Neural cell (in vitro differentiated cells): ENCODE measurements around the gene GCFC2. TPM values are rescaled to one million over a fixed set of nuclear protein-coding genes. Genes with fewer than 3 reads are reported as not detected.
"Not testable (repeated sequence)": the region's sequence is repeated elsewhere in the genome, so short reads cannot be mapped to it uniquely, and the experiment has no call there.

Experiments used
- H2AFZ ChIP-seq: fragments of 200-600, 300-800 bp; sonication (generic), shearing (Covaris generic); 2 replicates; pipeline ENCODE4 v1.6.0; 2014; ENCODE audit warnings: low read depth, mild to moderate bottlenecking, antibody characterized with exemption, low read length, moderate library complexity
- H3F3A ChIP-seq: fragments of 200-600 bp; shearing (Covaris generic); 2 replicates; pipeline ENCODE4 v1.6.1; 2016; ENCODE audit warnings: mild to moderate bottlenecking, moderate library complexity, mixed read lengths, antibody characterized with exemption, low read length; ENCODE audit not compliant: insufficient read depth, poor library complexity, severe bottlenecking
- H3K27ac ChIP-seq: fragments of 200-600, 300-800 bp; sonication (generic), shearing (Covaris generic); 2 replicates; pipeline ENCODE4 v1.5.1; 2014; ENCODE audit warnings: mild to moderate bottlenecking, low read length, moderate library complexity
- H3K27me3 ChIP-seq: fragments of 300-800, 200-600 bp; sonication (generic), shearing (Covaris generic); 2 replicates; pipeline ENCODE4 v1.6.0; 2014; ENCODE audit warnings: mild to moderate bottlenecking, low read depth, low read length, moderate library complexity; ENCODE audit not compliant: insufficient read depth
- H3K36me3 ChIP-seq: fragments of 300-800, 200-600 bp; sonication (generic), shearing (Covaris generic); 2 replicates; pipeline ENCODE4 v1.5.1; 2014; ENCODE audit warnings: mild to moderate bottlenecking, antibody characterized with exemption, low read length, moderate library complexity; ENCODE audit not compliant: insufficient read depth
- H3K4me2 ChIP-seq: fragments of 300-800, 200-600 bp; sonication (generic), shearing (Covaris generic); 2 replicates; pipeline ENCODE4 v1.6.0; 2014; ENCODE audit warnings: mild to moderate bottlenecking, low read length
- H3K4me3 ChIP-seq: fragments of 300-800, 200-600 bp; sonication (generic), shearing (Covaris generic); 2 replicates; pipeline ENCODE4 v1.5.1; 2014; ENCODE audit warnings: mild to moderate bottlenecking, low read length, moderate library complexity
- H3K79me2 ChIP-seq: fragments of 200-600 bp; shearing (Covaris generic); replicated peaks from 2 replicates; pipeline ENCODE4 v1.6.0; 2014; ENCODE audit warnings: mild to moderate bottlenecking, low read length, moderate library complexity; ENCODE audit not compliant: insufficient read depth
- H3K9ac ChIP-seq: fragments of 300-800, 200-600 bp; sonication (generic), shearing (Covaris generic); 2 replicates; pipeline ENCODE4 v1.6.1; 2016; ENCODE audit warnings: mild to moderate bottlenecking, low read length, mixed read lengths
- H3K9me2 ChIP-seq: fragments of 200-600 bp; shearing (Covaris generic); 2 replicates; pipeline ENCODE4 v1.6.1; 2016; ENCODE audit warnings: mild to moderate bottlenecking, low read length, mixed read lengths; ENCODE audit not compliant: insufficient read depth
- H3K9me3 ChIP-seq: fragments of 200-600, 300-800 bp; sonication (generic), shearing (Covaris generic); 2 replicates; pipeline ENCODE4 v1.6.1; 2016; ENCODE audit warnings: mild to moderate bottlenecking, mixed run types, low read length, moderate library complexity, mixed read lengths
- H4K20me1 ChIP-seq: fragments of 200-600 bp; shearing (Covaris generic); 2 replicates; pipeline ENCODE4 v1.6.1; 2016; ENCODE audit warnings: mild to moderate bottlenecking, mixed run types; ENCODE audit not compliant: insufficient read depth
- EP300 ChIP-seq: fragments of 450-650 bp; conservative IDR thresholded peaks from 2 replicates; pipeline ENCODE4 v1.6.1; 2014; ENCODE audit warnings: antibody characterized with exemption, mild to moderate bottlenecking, moderate library complexity; ENCODE audit not compliant: poor library complexity, severe bottlenecking
- EZH2 ChIP-seq: fragments of 200-600, 300-800 bp; shearing (Covaris generic), sonication (generic); IDR thresholded peaks from 2 replicates; pipeline ENCODE4 v1.6.1; 2014; ENCODE audit warnings: antibody characterized with exemption, low read length, borderline replicate concordance, mild to moderate bottlenecking; ENCODE audit not compliant: insufficient read depth, poor library complexity, severe bottlenecking
- MXI1 ChIP-seq: fragments of 450-650 bp; conservative IDR thresholded peaks from 2 replicates; pipeline ENCODE4 v1.6.1; 2014; ENCODE audit warnings: antibody characterized with exemption, mild to moderate bottlenecking; ENCODE audit not compliant: poor library complexity, severe bottlenecking
- POLR2AphosphoS5 ChIP-seq: IDR thresholded peaks from 2 replicates; pipeline ENCODE4 v1.6.1; 2012
- RAD21 ChIP-seq: fragments of 450-650 bp; conservative IDR thresholded peaks from 2 replicates; pipeline ENCODE4 v1.6.1; 2014; ENCODE audit warnings: antibody characterized with exemption, mild to moderate bottlenecking, moderate library complexity
- SMC3 ChIP-seq: fragments of 450-650 bp; conservative IDR thresholded peaks from 2 replicates; pipeline ENCODE4 v1.6.1; 2014; ENCODE audit warnings: antibody characterized with exemption, mild to moderate bottlenecking, moderate library complexity; ENCODE audit not compliant: poor library complexity
- TAF1 ChIP-seq: IDR thresholded peaks from 2 replicates; pipeline ENCODE4 v1.6.1; 2012; ENCODE audit warnings: low read depth
- polyA plus RNA-seq: library from polyadenylated mRNA; depleted of rRNA; stranded (reverse); fragments of >200 nt; gene quantifications from 2 replicates; pipeline ENCODE4 v1.2.3, GENCODE V29; 2014
- TF ChIP-seq, protein P1 (sequence below): fragments of 450-650 bp; IDR thresholded peaks from 2 replicates; pipeline ENCODE4 v1.5.1; 2014; ENCODE audit warnings: antibody characterized with exemption, mild to moderate bottlenecking, moderate library complexity; ENCODE audit not compliant: poor library complexity, severe bottlenecking
- TF ChIP-seq, protein P2 (sequence below): IDR thresholded peaks from 2 replicates; pipeline ENCODE4 v1.6.1; 2012; ENCODE audit warnings: borderline replicate concordance

GCFC2 gene
- polyA plus RNA-seq, 1 donor from 2014 or later, result 2.5 TPM

- Histone ChIP-seq H3K9me2 (no peaks in the 10 kb centered on the region), H3K36me3 (no peaks in the 10 kb centered on the region), H3K9ac (no peak overlapping the region), H3K27ac (no peak overlapping the region), H3K4me2 (no peak overlapping the region), H3K79me2 (no peaks in the 10 kb centered on the region), H3F3A (no peaks in the 10 kb centered on the region), H4K20me1 (no peaks in the 10 kb centered on the region), H3K27me3 (no peaks in the 10 kb centered on the region), H3K9me3 (no peaks in the 10 kb centered on the region), H2AFZ (no peak overlapping the region), H3K4me3 (no peak overlapping the region)
- no peak for TF ChIP-seq RAD21
- TF ChIP-seq POLR2AphosphoS5, result no peak
- TF ChIP-seq, protein P1, sequence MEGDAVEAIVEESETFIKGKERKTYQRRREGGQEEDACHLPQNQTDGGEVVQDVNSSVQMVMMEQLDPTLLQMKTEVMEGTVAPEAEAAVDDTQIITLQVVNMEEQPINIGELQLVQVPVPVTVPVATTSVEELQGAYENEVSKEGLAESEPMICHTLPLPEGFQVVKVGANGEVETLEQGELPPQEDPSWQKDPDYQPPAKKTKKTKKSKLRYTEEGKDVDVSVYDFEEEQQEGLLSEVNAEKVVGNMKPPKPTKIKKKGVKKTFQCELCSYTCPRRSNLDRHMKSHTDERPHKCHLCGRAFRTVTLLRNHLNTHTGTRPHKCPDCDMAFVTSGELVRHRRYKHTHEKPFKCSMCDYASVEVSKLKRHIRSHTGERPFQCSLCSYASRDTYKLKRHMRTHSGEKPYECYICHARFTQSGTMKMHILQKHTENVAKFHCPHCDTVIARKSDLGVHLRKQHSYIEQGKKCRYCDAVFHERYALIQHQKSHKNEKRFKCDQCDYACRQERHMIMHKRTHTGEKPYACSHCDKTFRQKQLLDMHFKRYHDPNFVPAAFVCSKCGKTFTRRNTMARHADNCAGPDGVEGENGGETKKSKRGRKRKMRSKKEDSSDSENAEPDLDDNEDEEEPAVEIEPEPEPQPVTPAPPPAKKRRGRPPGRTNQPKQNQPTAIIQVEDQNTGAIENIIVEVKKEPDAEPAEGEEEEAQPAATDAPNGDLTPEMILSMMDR, result no peak
- TF ChIP-seq EZH2, result no peak
- TF ChIP-seq, protein P2, sequence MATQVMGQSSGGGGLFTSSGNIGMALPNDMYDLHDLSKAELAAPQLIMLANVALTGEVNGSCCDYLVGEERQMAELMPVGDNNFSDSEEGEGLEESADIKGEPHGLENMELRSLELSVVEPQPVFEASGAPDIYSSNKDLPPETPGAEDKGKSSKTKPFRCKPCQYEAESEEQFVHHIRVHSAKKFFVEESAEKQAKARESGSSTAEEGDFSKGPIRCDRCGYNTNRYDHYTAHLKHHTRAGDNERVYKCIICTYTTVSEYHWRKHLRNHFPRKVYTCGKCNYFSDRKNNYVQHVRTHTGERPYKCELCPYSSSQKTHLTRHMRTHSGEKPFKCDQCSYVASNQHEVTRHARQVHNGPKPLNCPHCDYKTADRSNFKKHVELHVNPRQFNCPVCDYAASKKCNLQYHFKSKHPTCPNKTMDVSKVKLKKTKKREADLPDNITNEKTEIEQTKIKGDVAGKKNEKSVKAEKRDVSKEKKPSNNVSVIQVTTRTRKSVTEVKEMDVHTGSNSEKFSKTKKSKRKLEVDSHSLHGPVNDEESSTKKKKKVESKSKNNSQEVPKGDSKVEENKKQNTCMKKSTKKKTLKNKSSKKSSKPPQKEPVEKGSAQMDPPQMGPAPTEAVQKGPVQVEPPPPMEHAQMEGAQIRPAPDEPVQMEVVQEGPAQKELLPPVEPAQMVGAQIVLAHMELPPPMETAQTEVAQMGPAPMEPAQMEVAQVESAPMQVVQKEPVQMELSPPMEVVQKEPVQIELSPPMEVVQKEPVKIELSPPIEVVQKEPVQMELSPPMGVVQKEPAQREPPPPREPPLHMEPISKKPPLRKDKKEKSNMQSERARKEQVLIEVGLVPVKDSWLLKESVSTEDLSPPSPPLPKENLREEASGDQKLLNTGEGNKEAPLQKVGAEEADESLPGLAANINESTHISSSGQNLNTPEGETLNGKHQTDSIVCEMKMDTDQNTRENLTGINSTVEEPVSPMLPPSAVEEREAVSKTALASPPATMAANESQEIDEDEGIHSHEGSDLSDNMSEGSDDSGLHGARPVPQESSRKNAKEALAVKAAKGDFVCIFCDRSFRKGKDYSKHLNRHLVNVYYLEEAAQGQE, result no peak
- no peak for TF ChIP-seq EP300
- TF ChIP-seq TAF1, result no peak
- no peak for TF ChIP-seq SMC3
- no peak for TF ChIP-seq MXI1
These were observed 22.5 kb downstream of the GCFC2 start for GRCh38 chr2:75688196-75688595.

DNA sequence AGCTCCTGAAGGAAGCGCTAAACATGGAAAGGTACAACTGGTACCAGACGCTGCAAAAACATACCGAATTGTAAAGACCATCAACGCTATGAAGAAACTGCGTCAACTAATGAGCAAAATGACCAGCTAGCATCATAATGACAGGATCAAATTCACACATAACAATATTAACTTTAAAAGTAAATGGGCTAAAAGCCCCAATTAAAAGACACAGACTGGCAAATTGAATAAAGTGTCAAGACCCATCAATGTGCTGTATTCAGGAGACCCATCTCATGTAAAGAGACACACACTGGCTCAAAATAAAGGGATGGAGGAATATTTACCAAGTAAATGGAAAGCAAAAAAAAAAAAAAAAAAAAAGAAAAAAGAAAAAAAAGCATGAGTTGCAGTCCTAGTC is 27.3 kb downstream of the GCFC2 start:
- H3K27ac ChIP-seq, H3K9me3 ChIP-seq, H2AFZ ChIP-seq, H3K27me3 ChIP-seq, H3K4me3 ChIP-seq, H4K20me1 ChIP-seq, H3F3A ChIP-seq, H3K9ac ChIP-seq, H3K4me2 ChIP-seq, H3K79me2 ChIP-seq, H3K9me2 ChIP-seq, H3K36me3 ChIP-seq: not testable (repeated sequence)

- TF ChIP-seq SMC3 (no peak), POLR2AphosphoS5 (no peak), TAF1 (no peak), EP300 (no peak)
- TF ChIP-seq, protein P2, result no peak
- TF ChIP-seq, protein P1, result no peak
- no peaks in the 10 kb centered on the region for H4K20me1 ChIP-seq
- H3F3A ChIP-seq, result no peaks in the 10 kb centered on the region
- H3K9ac ChIP-seq, result no peak overlapping the region
- no peaks in the 10 kb centered on the region for H3K36me3 ChIP-seq
- no peaks in the 10 kb centered on the region for H3K27me3 ChIP-seq
- no peaks in the 10 kb centered on the region for H3K9me2 ChIP-seq
- H3K4me3 ChIP-seq, result no peak overlapping the region
- H3K9me3 ChIP-seq, result no peaks in the 10 kb centered on the region
- H2AFZ ChIP-seq, result no peak overlapping the region
- no peaks in the 10 kb centered on the region for H3K79me2 ChIP-seq
- H3K4me2 ChIP-seq, result no peak overlapping the region
- H3K27ac ChIP-seq, result no peak overlapping the region
These were observed 30.3 kb downstream of the GCFC2 start for GRCh38 chr2:75680402-75680801.
